Measurements from ENCODE around the gene PTRH2.
"Not testable (repeated sequence)": the region's sequence is repeated elsewhere in the genome, so short reads cannot be mapped to it uniquely, and the experiment has no call there.

PTRH2 gene

DNA sequence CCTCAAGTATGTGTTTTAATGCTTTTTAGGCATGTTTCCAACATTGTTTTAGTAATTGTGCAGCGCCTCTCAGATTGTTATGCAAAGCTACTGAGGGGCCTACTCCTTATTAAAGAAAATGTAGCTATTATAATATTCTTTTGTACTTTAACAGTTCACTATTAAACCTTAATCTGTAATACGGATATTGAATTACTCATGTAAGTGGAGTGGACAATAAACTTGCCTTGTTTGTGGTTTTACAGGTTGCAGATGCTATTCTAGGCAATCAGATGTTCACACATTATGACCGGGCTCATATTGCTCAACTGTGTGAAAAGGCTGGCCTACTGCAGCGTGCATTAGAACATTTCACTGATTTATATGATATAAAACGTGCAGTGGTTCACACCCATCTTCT lies 41.0 kb downstream of the PTRH2 start:
- DNase-seq = no peak

GRCh38 chr17:59656624-59657023 lies 50.6 kb downstream of the PTRH2 start:
- DNase-seq = not testable (repeated sequence)

DNA sequence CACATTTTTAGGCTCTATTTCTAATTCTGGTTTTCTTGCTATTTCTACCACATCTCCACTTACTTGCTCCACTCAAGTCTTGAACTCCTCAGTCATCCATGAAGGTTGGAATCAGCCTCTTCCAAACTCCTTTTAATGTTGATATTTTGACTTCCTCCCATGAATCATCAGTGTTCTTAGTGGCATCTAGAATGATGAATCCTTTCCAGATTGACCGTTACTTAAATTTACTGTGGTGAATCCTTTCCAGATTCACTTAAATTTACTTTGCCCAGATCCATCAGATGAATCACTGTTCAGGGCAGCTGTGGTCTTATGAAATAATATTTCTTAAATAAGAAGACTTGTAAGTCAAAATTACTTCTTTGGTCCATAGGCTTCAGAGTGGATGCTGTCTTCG lies 55.1 kb downstream of the PTRH2 start:
- no peak for DNase-seq

DNA sequence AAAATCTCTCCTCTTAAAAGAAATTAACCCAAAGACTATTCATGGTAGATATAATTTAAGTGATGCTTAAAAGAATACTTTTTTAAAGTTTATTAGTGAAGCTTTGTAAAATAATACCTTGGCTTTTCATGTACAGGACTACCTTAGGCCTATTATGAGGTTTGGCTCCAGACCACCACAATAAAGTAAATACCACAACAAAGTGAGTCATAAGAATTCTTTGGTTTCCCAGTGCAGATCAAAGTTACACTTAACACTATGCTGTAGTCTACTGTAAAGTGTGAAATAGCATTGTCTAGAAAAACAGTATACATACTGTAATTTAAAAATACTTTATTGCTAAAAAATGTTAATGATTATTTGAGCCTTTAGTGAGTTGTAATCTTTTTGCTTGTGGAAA lies 55.9 kb downstream of the PTRH2 start:
- DNase-seq = no peak

DNA sequence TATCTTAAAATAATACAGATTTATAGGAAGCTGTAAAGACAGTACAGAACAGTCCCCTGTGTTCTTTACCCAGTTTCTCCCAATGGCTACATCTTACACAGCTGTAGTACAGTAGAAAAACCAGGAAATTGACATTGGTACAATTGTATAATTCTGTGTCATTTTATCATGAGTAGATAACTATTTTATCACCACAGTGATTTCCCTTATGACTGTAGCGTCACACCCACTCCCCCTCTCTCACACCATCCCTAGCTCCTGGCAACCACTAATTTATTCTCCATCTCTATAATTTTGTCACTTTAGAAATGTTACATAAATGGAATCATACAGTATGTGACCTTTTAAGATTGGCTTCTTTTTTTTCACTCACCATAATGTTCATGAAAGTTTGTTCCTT lies 56.6 kb downstream of the PTRH2 start:
- no peak for DNase-seq

- DNase-seq = no peak
Measured at GRCh38 chr17:59649886-59650285, 57.3 kb downstream of the PTRH2 start.
